Measurements from ENCODE around the gene HLA-A. TPM values are rescaled to one million over a fixed set of nuclear protein-coding genes. Genes with fewer than 3 reads are reported as not detected.

Gene HLA-A
- total RNA-seq (100 to 1,000 TPM; 279 to 524 (median 398) TPM), polyA plus RNA-seq (1,000 to 10,000 TPM in 1 of 3 donors, 100 to 1,000 TPM in 2; 302 to 2,938 (median 684) TPM)

DNA sequence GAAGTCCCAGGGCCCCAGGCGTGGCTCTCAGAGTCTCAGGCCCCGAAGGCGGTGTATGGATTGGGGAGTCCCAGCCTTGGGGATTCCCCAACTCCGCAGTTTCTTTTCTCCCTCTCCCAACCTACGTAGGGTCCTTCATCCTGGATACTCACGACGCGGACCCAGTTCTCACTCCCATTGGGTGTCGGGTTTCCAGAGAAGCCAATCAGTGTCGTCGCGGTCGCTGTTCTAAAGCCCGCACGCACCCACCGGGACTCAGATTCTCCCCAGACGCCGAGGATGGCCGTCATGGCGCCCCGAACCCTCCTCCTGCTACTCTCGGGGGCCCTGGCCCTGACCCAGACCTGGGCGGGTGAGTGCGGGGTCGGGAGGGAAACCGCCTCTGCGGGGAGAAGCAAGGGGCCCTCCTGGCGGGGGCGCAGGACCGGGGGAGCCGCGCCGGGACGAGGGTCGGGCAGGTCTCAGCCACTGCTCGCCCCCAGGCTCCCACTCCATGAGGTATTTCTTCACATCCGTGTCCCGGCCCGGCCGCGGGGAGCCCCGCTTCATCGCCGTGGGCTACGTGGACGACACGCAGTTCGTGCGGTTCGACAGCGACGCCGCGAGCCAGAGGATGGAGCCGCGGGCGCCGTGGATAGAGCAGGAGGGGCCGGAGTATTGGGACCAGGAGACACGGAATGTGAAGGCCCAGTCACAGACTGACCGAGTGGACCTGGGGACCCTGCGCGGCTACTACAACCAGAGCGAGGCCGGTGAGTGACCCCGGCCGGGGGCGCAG lies at the start of gene HLA-A:
Gene HLA-A, plus strand, starts transcription at position 258 of the 778 bp plus-strand sequence. Its CDS starts 22 bp downstream, at position 280.
- Histone ChIP-seq H3K4me3 (peak within 1 kb of the TSS; percentile 48 to 76 (median 62)), H3K27me3 (no peaks in the 10 kb centered on the region), H3K4me1 (peaks cover 0 to 13% (median 2%) of the 10 kb centered on the region in 4 donors), H3K9me3 (no peaks in the 10 kb centered on the region), H3K27ac (peak within 1 kb of the TSS; percentile 78 to 90 (median 88)), H3K36me3 (no peaks in the 10 kb centered on the region)
- TF ChIP-seq EP300 (IDR thresholded peaks at IDR 0.05) (no peak), POLR2AphosphoS5 (IDR thresholded peaks at IDR 0.05) (peak; percentile 86 to 94 (median 90)), POLR2A (IDR thresholded peaks at IDR 0.05) (peak; percentile 91)
- TF ChIP-seq, protein P1, sequence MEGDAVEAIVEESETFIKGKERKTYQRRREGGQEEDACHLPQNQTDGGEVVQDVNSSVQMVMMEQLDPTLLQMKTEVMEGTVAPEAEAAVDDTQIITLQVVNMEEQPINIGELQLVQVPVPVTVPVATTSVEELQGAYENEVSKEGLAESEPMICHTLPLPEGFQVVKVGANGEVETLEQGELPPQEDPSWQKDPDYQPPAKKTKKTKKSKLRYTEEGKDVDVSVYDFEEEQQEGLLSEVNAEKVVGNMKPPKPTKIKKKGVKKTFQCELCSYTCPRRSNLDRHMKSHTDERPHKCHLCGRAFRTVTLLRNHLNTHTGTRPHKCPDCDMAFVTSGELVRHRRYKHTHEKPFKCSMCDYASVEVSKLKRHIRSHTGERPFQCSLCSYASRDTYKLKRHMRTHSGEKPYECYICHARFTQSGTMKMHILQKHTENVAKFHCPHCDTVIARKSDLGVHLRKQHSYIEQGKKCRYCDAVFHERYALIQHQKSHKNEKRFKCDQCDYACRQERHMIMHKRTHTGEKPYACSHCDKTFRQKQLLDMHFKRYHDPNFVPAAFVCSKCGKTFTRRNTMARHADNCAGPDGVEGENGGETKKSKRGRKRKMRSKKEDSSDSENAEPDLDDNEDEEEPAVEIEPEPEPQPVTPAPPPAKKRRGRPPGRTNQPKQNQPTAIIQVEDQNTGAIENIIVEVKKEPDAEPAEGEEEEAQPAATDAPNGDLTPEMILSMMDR (IDR thresholded peaks at IDR 0.05), result no peak
- intact Hi-C loops (cut with DNase I), result loop anchor here (1.0 to 10.0 kb wide), 5 partner anchors 16 to 208 kb away; partner anchors contain the start of gene POLR1H
- WGBS, 2 donors, result 0% methylated on average over 66 to 68 of the region's 68 CpGs
- DNase-seq, result peak; percentile 98

DNA sequence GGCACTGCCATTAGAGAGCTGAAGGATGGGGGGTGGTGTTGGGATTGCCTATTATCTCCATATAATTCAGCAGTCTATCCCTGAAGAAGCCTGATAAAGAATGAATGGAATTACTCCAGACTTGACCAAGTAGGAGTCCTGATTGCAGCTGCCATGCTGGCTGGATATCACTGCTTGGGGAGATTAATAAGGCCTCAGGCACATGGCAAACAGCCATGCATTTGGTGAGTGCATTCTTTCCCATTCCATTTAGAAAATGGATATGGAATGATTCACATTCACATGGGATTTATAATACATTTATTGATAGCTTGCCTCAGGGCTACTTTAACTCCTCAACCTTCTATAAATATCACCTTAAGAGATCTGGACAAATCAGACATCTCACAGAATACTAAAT lies 49.6 kb upstream of the HLA-A start:
- TF ChIP-seq POLR2AphosphoS5 (IDR thresholded peaks at IDR 0.05), result no peak
- no peak for TF ChIP-seq EP300 (IDR thresholded peaks at IDR 0.05)
- no peak for TF ChIP-seq POLR2A (IDR thresholded peaks at IDR 0.05)
- TF ChIP-seq, protein P1 (IDR thresholded peaks at IDR 0.05), result no peak
- H3K4me1 ChIP-seq, result no peaks in the 10 kb centered on the region
- no peaks in the 10 kb centered on the region for H3K9me3 ChIP-seq
- no peaks in the 10 kb centered on the region for H3K36me3 ChIP-seq
- intact Hi-C loops (cut with DNase I), result no loop called here
- no peak for DNase-seq
- no peak overlapping the region for H3K27ac ChIP-seq
- no peak overlapping the region for H3K4me3 ChIP-seq
- H3K27me3 ChIP-seq, result no peaks in the 10 kb centered on the region

DNA sequence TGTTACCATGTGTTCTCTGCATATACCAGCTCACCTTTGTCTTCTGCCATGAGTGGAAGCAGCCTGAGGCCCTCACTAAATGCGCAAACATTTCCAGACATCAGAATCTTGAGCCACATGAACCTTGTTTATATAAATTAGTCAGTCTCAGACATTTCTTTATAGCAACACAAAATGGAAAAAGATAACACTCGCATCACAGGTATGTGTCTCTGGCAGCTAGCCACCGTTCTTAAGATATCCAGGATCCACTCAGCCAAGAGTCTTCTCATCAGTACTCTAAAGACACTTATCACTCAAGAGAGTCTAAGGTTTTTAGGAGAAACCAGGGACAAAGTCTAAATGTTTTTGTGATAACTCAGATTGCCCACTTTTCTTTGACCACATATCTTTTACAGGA lies 43.1 kb upstream of the HLA-A start:
- Histone ChIP-seq H3K27me3 (no peaks in the 10 kb centered on the region), H3K4me1 (no peaks in the 10 kb centered on the region), H3K36me3 (no peaks in the 10 kb centered on the region), H3K27ac (no peak overlapping the region), H3K9me3 (no peaks in the 10 kb centered on the region), H3K4me3 (no peak overlapping the region)
- TF ChIP-seq POLR2AphosphoS5 (IDR thresholded peaks at IDR 0.05), result no peak
- TF ChIP-seq POLR2A (IDR thresholded peaks at IDR 0.05), result no peak
- no peak for TF ChIP-seq EP300 (IDR thresholded peaks at IDR 0.05)
- TF ChIP-seq, protein P1 (IDR thresholded peaks at IDR 0.05), result no peak
- no peak for DNase-seq
- 91 to 95% methylated on average over 3 of the region's 3 CpGs for WGBS, 2 donors
- intact Hi-C loops (cut with DNase I), result no loop called here

DNA sequence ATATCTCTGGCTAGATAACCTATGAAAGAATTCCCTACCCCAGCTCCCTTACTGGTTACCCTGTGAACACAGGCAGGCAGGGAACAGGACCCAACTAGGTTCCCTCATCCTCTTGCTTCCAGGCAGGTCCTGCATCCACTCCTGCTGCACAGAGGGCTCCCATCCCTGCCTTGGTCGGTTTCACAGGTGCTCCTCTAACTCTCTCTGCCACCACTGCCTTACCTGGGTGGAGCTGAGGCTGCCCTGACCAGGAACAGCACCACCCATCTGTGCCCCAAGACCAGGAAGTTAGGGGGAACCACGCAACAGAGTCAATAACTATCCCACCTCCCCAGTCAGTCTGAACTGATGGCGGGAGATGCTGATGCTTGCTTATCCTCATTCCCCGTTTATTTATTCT lies 37.0 kb upstream of the HLA-A start:
- 68 to 73% methylated on average over 4 of the region's 4 CpGs for WGBS, 2 donors
- Histone ChIP-seq H3K4me3 (no peak overlapping the region), H3K36me3 (no peaks in the 10 kb centered on the region), H3K4me1 (no peaks in the 10 kb centered on the region), H3K9me3 (no peaks in the 10 kb centered on the region), H3K27me3 (no peaks in the 10 kb centered on the region), H3K27ac (no peak overlapping the region)
- intact Hi-C loops (cut with DNase I), result no loop called here
- DNase-seq, result no peak
- TF ChIP-seq POLR2AphosphoS5 (IDR thresholded peaks at IDR 0.05) (no peak), POLR2A (IDR thresholded peaks at IDR 0.05) (no peak), EP300 (IDR thresholded peaks at IDR 0.05) (no peak)
- TF ChIP-seq, protein P1 (IDR thresholded peaks at IDR 0.05), result no peak

All from sigmoid colon (tissue), 7 donors.